Activated B cell treated with CpG ODN at 0.5 μM for 24 hours (primary cell): ENCODE measurements around the gene FDXACB1. TPM values are rescaled to one million over a fixed set of nuclear protein-coding genes. Genes with fewer than 3 reads are reported as not detected.

ENCODE experiments used
- ATAC-seq: fragments of 200-7000 bp; cut with Tn5 transposase; one replicate; pipeline ENCODE4 v1.10.0; 2021; ENCODE audit warnings: low read depth, mild to moderate bottlenecking, moderate library complexity
- CTCF ChIA-PET: fragments of 350-600 bp; sonication (Branson Sonifier 250); formaldehyde crosslinking; loops from one replicate; lab custom pipeline; 2021; ENCODE audit warnings: antibody characterized with exemption; lab: Charles Lee
- POLR2A ChIA-PET: fragments of 350-600 bp; sonication (Branson Sonifier 250); formaldehyde crosslinking; loops from one replicate; lab custom pipeline; 2021; ENCODE audit warnings: antibody characterized with exemption; lab: Charles Lee
- DNase-seq: peaks from one replicate; pipeline ENCODE4 v3.0.0; 2022
- H3K27ac Mint-ChIP-seq: one replicate; pipeline ENCODE4 v1.8.0; 2020; ENCODE audit warnings: mixed read lengths
- H3K27me3 Mint-ChIP-seq: one replicate; pipeline ENCODE4 v1.8.0; 2021; ENCODE audit warnings: mixed read lengths
- H3K36me3 Mint-ChIP-seq: one replicate; pipeline ENCODE4 v1.8.0; 2021; ENCODE audit warnings: low read depth, mixed read lengths
- H3K4me1 Mint-ChIP-seq: one replicate; pipeline ENCODE4 v1.8.0; 2021; ENCODE audit warnings: mixed read lengths
- H3K4me3 Mint-ChIP-seq: one replicate; pipeline ENCODE4 v1.8.0; 2020; ENCODE audit warnings: mild to moderate bottlenecking, mixed read lengths
- H3K9me3 Mint-ChIP-seq: one replicate; pipeline ENCODE4 v1.8.0; 2020; ENCODE audit warnings: mixed read lengths
- CTCF ChIP-seq: fragments of 200-600 bp; IDR thresholded peaks from one replicate; pipeline ENCODE4 v1.8.0; 2022; ENCODE audit warnings: antibody characterized with exemption, mild to moderate bottlenecking
- intact Hi-C: fragments of 100-400 bp; cut with micrococcal nuclease; formaldehyde crosslinking; loops from one replicate; pipeline ENCODE4 v1.15.1; 2024
- total RNA-seq: library from RNA; stranded (reverse); gene quantifications from 2 replicates; pipeline ENCODE4 v1.2.3, GENCODE V29; 2022

FDXACB1 gene
- 7.4 and 7.8 TPM in 2 replicates for total RNA-seq

GRCh38 chr11:111878849-111879636, at the start of gene FDXACB1, which contains the start of gene CFAP68:
TSS of gene FDXACB1 (minus strand) at chr11:111879165. CDS start at chr11:111879132, 33 bp downstream.
TSS of gene CFAP68 (plus strand) at chr11:111879541. CDS start at chr11:111879561, 20 bp downstream.
- peaks cover 31% of the 10 kb centered on the region for H3K36me3 Mint-ChIP-seq
- intact Hi-C loops: loop anchor here (1.0 to 10.0 kb wide), 13 partner anchors 8 to 1582 kb away; partner anchors contain the start of genes ALG9, BCO2, DLAT and NKAPD1
- peak within 1 kb of the TSS; percentile 100 for H3K27ac Mint-ChIP-seq
- peaks cover 17% of the 10 kb centered on the region for H3K4me1 Mint-ChIP-seq
- ChIA-PET POLR2A (interaction anchor here (0.8 to 1.2 kb wide), 3 partner anchors 8 to 60 kb away, joined by 3 to 10 read pairs (median 6); partner anchors contain the start of gene ALG9), CTCF (interaction anchor here (1.1 to 1.5 kb wide), 3 partner anchors 47 to 401 kb away, joined by 3 read pairs; no protein-coding TSS in a partner anchor)
- no peaks in the 10 kb centered on the region for H3K9me3 Mint-ChIP-seq
- DNase-seq: peak; percentile 88
- TF ChIP-seq CTCF: peak; percentile 59
- peak; percentile 88 for ATAC-seq
- H3K4me3 Mint-ChIP-seq: peak within 1 kb of the TSS; percentile 96
- H3K27me3 Mint-ChIP-seq: no peaks in the 10 kb centered on the region

DNA sequence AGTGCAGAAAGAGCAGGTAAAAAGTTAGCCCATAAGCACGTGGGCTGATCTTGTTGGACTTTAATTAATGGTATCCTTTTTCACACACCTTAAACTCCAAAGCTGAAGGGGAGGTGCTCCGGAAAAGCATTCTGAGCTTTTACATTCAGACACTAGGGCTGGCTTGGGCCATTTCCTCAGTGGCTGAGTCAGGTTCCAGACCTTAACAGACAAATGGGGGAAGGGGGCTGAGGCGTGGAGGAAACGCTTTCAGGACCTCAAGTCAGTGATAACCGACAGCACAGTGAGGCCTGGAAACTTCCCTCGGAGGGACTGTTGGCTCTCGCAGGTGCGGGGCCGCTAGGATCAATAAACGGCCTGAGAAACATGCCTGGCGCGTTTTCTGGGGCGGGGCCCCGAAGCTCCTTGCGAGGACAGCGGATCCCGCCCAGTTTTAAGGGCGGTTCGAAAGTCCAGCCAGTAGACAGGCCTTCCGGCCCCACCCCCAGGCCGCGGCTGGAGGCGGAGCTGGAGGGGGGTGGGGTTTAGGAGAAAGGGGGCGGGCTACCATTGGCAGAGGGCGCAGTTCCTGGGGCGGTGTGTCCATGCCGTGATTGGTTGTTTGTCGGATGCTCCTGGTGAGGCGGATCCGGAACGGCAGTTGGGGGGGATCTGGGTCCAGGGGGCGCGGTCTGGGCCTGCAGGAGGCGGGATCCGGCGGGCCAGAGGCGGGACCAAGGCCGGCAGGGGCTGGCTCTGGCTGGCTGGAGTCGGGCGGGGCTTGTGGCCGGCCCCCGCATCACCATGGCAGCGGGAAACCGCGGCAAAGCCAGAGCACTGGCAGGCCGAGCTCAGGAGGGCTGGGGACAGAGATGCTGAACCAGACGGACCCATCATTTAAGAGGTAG, 47.8 kb upstream of the FDXACB1 start:
- no peaks in the 10 kb centered on the region for H3K36me3 Mint-ChIP-seq
- H3K4me3 Mint-ChIP-seq: peak overlapping the region; percentile 87
- H3K27me3 Mint-ChIP-seq: no peaks in the 10 kb centered on the region
- intact Hi-C loops: loop anchor here (1.0 to 10.0 kb wide), 13 partner anchors 10 to 1388 kb away; partner anchors contain the start of genes ALG9, CFAP68, DLAT and FDXACB1
- H3K9me3 Mint-ChIP-seq: no peaks in the 10 kb centered on the region
- CTCF ChIA-PET: interaction anchor here (0.6 to 1.6 kb wide), 10 partner anchors 11 to 1904 kb away, joined by 3 to 12 read pairs (median 4); partner anchors contain the start of genes DIXDC1, SDHD and TIMM8B
- DNase-seq (peak; percentile 98), ATAC-seq (peak; percentile 90)
- TF ChIP-seq CTCF: no peak
- H3K27ac Mint-ChIP-seq: peak overlapping the region; percentile 90
- peaks cover 17% of the 10 kb centered on the region for H3K4me1 Mint-ChIP-seq
- POLR2A ChIA-PET: interaction anchor here (0.5 to 2.1 kb wide), 24 partner anchors 9 to 1497 kb away, joined by 3 to 20 read pairs (median 5); partner anchors contain the start of genes ALG9, CFAP68, DLAT and PIH1D2

GRCh38 chr11:111925953-111926352, 47.0 kb upstream of the FDXACB1 start:
- peaks cover 1% of the 10 kb centered on the region for H3K27me3 Mint-ChIP-seq
- H3K4me1 Mint-ChIP-seq: peaks cover 17% of the 10 kb centered on the region
- peak overlapping the region; percentile 19 for H3K4me3 Mint-ChIP-seq
- DNase-seq (no peak), ATAC-seq (no peak)
- H3K36me3 Mint-ChIP-seq: no peaks in the 10 kb centered on the region
- no peak for TF ChIP-seq CTCF
- H3K27ac Mint-ChIP-seq: peak overlapping the region; percentile 90
- POLR2A ChIA-PET: interaction anchor here (0.9 to 2.1 kb wide), 14 partner anchors 10 to 1497 kb away, joined by 3 to 20 read pairs (median 6); partner anchors contain the start of genes ALG9, CFAP68, DLAT and PIH1D2
- CTCF ChIA-PET: interaction anchor here (1.1 to 1.6 kb wide), 6 partner anchors 11 to 161 kb away, joined by 3 to 12 read pairs (median 4); partner anchors contain the start of genes SDHD and TIMM8B
- intact Hi-C loops: loop anchor here (1.0 to 10.0 kb wide), 4 partner anchors 47 to 1389 kb away; partner anchors contain the start of genes CFAP68, FDXACB1, PPP2R1B and PTS
- no peaks in the 10 kb centered on the region for H3K9me3 Mint-ChIP-seq

DNA sequence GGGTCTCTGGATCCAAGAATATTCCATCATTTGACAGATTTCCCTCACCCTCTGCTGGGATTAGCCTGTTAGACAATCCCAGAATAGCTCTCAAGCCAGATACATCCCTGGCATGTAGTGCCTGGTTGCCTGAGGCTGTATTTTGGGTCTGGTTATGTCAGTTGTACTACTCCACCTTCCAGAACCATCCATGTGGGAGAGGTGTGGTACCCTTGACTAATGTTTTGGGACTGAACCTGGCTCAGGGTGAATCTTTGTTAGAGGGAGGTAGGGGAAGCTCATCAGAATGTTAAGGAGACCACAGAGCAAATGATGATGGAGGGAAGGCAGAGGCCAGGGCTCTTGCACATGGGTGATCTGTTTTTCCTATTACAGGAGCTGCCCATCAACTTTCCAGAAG, 45.0 kb upstream of the FDXACB1 start:
- intact Hi-C loops: loop anchor here (10.0 kb wide), 1 partner anchor 1391 kb away; the partner anchor contains the start of gene TTC12
- no peak for ATAC-seq
- Mint-ChIP-seq H3K9me3 (no peaks in the 10 kb centered on the region), H3K36me3 (no peaks in the 10 kb centered on the region), H3K27me3 (peaks cover 4% of the 10 kb centered on the region), H3K4me1 (peaks cover 17% of the 10 kb centered on the region), H3K4me3 (no peak overlapping the region), H3K27ac (no peak overlapping the region)
- TF ChIP-seq CTCF: no peak
- DNase-seq: no peak
- ChIA-PET CTCF (no interaction called here), POLR2A (interaction anchor here (0.6 kb wide), 1 partner anchor 147 kb away, joined by 3 read pairs; no protein-coding TSS in a partner anchor)
